NCI-H1417 treated with DMSO at 0.1 percent for 48 hours (cell line): ENCODE data around the gene CPSF3.

Experiments used
- DNase-seq: peaks from one replicate; lab custom pipeline; 2025; lab: John Stamatoyannopoulos, UW

The CPSF3 gene

DNA sequence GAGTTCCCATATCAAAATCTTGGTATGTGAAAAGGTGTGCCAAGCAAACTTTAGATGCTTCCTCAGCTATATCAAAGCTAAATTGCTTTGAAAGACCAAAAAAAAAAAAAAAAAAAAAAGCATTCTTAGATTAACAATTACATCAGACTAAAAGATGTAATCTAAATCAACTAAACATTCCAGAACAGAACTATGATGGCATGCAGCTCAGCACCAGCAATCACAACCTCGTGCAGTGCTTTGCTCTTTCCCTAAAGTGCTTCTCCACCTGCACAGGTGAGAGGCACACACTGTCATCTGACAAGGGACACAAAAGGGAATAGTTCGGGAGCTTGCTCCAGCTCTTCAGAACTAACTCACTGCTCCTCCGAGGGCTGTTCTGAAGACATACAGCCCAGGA lies 94.7 kb downstream of the CPSF3 start:
- no peak for DNase-seq

DNA sequence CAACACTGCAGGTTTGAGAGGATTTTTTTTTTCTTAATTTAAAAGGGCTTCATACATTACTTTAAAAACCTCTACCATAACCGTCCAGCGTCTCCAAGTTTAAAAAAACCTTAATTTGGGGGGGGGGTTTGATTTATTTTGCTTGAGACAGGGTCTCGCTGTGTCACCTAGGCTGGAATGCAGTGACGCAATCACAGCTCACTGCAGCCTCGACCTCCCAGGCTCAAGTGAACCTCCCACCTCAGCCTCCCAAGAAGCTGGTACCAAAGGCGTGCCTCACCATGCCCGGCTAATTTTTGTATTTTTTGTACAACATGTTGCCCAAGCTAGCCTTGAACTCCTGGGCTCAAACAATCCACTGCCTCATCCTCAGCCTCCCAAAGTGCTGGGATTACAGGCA lies 95.3 kb downstream of the CPSF3 start:
- no peak for DNase-seq

DNA sequence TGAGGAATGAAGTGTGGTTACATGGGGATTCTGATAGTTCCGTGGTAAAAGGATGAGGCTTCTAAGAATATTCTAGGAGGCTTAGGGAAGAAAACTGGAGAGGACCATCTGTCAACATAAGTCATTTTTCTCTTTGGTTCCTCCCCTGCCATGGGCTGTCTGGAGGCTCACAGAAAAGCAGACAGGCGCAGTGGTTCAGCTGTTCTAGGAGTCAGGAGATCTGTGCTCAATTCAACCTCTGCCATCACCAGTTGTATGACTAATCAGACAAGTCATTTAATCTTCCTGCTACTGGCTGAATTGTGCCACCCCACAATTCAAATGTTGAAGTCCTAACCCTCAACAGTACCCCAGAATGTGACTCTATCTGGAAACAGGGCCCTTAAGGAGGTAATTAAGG lies 95.8 kb downstream of the CPSF3 start:
- no peak for DNase-seq
